ENCODE data around the gene DDX17.

GRCh38 chr22:38467904-38468442 is 38.1 kb downstream of the DDX17 start, which contains the start of gene KDELR3:
- TF ChIP-seq EZH2phosphoT487 (IDR thresholded peaks at IDR 0.05; ENCODE audit: borderline replicate concordance, low read depth, low read length) (no peak), CTCF (conservative IDR thresholded peaks at IDR 0.05; ENCODE audit: low read length) (no peak)
